Raji (cell line): ENCODE data around the gene HEYL.

Source experiments
- POLR2A ChIP-seq: IDR thresholded peaks from 2 replicates; pipeline ENCODE4 v1.6.1; 2011; ENCODE audit warnings: low read depth, low read length, control low read depth; ENCODE audit not compliant: insufficient read depth

The HEYL gene

DNA sequence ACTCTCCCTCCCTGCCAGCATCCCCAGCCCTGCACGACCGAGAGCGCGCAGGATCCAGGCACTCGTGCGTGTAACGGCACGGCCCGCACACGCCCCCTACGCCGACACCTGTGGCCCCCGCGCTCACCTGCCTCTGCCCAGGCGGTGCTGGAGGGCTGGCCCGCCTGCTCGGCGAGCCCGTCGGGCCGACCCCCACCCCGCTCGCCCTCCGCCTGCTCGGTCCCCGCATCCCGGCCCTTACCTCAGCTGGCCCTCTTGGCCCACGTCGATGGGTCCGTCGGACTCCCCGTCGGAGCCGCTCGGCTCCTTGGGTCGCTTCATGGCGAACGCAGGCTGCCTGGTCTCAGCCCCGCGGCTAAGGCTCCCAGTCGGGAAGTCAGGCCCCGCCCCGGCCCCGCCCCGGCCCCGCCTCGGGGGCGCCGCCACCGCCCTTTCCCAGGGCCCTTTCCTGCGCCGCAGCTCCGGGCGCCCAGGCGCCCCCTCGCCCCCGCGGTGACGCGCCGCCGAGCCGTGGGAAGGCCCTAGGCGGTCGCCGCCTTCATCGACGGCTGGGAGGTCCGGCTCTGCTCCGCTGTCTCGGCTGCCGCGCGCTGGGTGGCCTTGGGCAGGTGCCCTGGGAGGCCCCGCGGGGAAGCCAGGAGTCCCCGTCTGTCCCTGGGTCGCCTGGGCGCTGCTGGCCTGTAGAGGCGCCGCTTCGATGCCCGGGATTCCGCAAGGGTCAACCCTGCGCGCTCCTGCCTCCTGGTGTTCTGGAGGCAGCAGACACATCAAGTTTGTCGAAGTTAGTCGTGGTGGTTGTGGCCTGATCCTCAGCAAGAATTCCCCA lies at the start of gene HEYL:
TSS of gene HEYL (minus strand) at position 339 of the 826 bp plus-strand sequence. CDS start at position 321, 18 bp downstream.
- TF ChIP-seq POLR2A: no peak

DNA sequence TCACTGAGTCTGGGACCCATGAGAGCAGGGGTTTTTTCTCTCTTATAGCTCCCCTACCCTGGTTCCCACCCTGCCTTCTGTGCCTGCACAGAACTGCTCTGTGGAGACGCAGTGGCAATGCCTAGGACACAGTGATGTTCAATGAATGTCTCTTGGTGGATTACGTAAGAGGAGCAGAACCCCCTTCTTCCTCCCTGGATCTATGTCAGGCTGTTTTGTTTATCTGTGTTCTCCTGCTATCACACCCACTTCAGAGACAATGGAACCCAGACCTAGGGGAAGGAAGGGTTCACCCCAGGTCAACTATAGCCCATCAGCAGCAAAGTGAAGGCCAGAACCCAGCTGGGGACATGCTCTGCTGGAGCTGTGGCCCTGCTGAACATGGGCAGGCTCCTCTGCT lies 49.8 kb upstream of the HEYL start:
- no peak for TF ChIP-seq POLR2A

DNA sequence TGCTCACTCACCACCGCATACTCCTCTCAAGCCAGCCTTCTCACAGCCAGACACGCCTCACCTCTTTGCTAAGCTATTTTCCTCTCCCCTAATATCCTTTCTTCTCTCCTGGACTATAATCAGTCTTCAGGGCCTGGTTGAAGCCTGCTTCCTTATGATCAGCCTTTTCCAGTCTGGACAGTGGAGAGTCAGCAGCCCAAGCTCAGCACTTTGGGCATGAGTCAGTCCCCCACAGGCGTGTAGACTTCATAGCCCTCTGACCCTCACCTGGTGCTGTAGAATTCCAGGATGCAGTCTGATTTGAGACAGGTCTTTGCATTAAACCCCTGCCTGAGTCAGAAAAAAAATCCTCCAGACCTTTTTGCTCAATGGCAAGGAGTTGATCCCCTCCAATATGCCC lies 49.3 kb upstream of the HEYL start:
- TF ChIP-seq POLR2A: no peak

DNA sequence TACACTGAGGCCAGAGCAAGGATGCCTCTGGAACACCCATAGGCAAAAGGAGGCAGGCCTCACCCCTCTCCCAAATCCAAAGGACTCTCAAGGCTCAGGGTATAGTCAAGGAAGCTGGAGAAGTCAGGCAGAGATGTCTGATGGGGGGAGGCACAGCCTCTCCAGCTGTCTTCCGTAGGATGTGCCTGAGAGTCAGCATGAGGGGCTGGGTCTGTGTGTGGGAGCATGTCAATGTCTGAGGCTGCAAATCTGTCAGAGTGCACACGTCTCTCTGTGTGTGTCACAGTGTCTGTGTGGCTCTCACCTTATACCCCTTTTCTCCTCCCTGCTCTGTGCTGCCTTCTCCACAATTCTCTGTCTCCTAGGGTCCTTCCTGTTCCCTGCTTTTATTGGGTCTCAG lies 47.8 kb upstream of the HEYL start:
- no peak for TF ChIP-seq POLR2A

- no peak for TF ChIP-seq POLR2A
Observed at GRCh38 chr1:39685071-39685470, 45.6 kb upstream of the HEYL start.

GRCh38 chr1:39684313-39684664 lies 44.8 kb upstream of the HEYL start:
- TF ChIP-seq POLR2A: no peak

DNA sequence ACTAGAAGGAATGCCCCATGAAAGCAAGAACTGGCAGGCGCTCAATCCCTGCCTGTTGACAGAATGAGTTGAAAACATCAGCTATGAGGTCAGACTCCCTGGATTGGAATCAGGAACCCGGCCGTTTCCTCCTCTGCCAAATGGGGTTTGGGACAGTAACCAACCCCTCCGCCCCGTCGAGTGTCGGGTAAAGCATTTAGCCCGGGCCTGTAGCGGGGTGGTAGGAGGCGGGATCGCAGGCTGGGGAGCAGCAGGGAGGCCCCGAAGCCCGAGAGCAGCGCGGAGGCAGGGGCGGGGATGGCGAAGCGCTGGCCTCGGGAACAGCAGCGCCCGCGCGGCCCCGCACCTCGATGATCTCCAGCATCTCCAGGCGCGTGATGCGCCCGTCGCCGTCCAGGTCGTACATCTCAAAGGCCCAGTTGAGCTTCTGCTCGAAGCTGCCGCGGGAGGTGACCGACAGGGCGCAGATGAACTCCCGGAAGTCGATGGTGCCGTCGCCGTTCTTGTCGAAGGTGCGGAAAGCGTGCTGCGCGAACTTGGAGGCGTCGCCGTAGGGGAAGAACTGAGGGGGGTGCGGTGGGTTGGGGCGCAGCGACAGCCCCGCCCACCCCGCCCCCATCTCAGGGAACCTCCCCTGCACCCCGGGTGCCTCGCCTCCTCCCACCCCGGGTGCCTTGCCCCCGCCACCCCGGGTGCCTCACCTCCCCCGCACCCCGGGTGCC lies 44.3 kb upstream of the HEYL start:
- no peak for TF ChIP-seq POLR2A

- no peak for TF ChIP-seq POLR2A
Observed at GRCh38 chr1:39681999-39682398, 42.6 kb upstream of the HEYL start.

GRCh38 chr1:39681294-39681693 lies 41.9 kb upstream of the HEYL start:
- TF ChIP-seq POLR2A: no peak

DNA sequence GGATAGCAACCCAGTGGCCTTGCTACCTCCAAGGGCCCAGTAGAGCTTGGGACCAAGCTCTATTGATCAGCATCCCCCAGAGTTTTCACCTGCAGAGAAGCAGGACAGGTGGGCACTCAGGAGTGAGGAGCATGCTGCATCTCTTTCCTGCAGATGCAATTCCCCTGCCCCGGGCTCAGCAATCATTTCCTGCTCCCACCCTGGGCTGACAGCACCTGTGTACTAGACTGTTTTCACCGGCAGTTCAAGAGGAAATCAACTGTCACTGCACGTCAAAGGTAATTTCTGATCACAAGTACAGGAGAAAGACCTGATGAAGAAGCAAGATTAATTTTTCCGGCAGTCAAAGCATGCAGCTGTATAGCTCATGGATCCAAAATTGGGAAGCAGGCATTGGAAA lies 41.3 kb upstream of the HEYL start:
- no peak for TF ChIP-seq POLR2A

GRCh38 chr1:39679821-39680220 lies 40.4 kb upstream of the HEYL start:
- no peak for TF ChIP-seq POLR2A

DNA sequence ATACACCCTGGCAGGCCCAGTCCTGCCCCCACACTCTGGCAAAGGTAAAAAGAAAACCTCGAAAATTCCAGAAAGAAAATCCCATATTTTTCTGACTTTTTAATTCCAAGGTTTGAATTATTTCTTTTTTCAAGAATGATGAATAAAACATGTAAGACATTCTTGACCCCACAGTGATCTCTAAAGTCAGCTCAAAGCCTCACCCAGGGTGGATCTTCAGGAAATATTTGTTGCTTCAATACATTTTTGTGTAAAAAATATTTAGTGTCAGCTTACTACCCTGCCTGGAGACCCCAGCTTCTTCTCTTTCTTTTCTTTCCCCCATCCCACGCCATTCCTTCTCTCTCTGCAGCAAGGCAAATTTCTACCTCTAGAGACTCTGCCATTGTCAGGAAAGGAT lies 39.4 kb upstream of the HEYL start:
- TF ChIP-seq POLR2A: no peak

- no peak for TF ChIP-seq POLR2A
Observed at GRCh38 chr1:39677645-39678044, 38.2 kb upstream of the HEYL start.

- no peak for TF ChIP-seq POLR2A
Observed at GRCh38 chr1:39676948-39677548, 37.6 kb upstream of the HEYL start.

GRCh38 chr1:39675220-39675619 lies 35.8 kb upstream of the HEYL start:
- TF ChIP-seq POLR2A: no peak

DNA sequence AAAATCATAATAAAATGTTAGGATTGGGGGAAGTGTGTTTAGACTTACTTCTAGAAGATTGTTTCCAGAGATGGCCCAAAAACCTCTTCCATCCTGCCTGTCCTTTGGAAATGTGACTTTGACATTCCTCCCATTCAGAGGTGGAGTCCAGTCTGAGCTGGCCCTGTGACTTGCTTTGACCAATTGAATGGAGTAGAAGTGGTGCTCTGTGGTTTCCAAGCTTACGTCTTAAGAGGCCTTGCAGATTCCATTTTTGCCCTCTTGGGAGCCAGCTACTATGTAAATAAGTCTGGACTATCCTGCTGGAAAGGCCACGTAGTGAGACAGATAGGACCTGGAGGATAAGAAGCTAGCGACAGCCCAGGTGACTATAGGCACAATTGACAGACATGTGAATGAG lies 33.8 kb upstream of the HEYL start:
- no peak for TF ChIP-seq POLR2A
